H1 (cell line): ENCODE results near the gene C1orf87.

Source experiments
- EP300 ChIP-seq, 2 experiments: IDR thresholded peaks; 1 replicate in 1 of 2; 2 replicates in 1 of 2; pipeline ENCODE4 v1.6.1; 2011 to 2012; ENCODE audit warnings: low read depth in 2 of 2, low read length in 2 of 2, mild to moderate bottlenecking in 2 of 2, borderline replicate concordance in 1 of 2, inconsistent platforms in 1 of 2, moderate library complexity in 1 of 2
- GABPA ChIP-seq: IDR thresholded peaks from 2 replicates; pipeline ENCODE4 v1.6.1; 2011; ENCODE audit warnings: mild to moderate bottlenecking, low read length, moderate library complexity, borderline replicate concordance; ENCODE audit not compliant: insufficient read depth
- POLR2A ChIP-seq, 2 experiments: IDR thresholded peaks; 1 replicate in 1 of 2; 2 replicates in 1 of 2; pipeline ENCODE4 v1.6.1; 2011; ENCODE audit warnings: low read depth in 2 of 2, low read length in 2 of 2, mild to moderate bottlenecking in 2 of 2; ENCODE audit errors: control extremely low read depth in 1 of 2
- POLR2AphosphoS5 ChIP-seq: IDR thresholded peaks from 2 replicates; pipeline ENCODE4 v1.6.1; 2011; ENCODE audit warnings: low read depth, low read length
- RFX5 ChIP-seq: IDR thresholded peaks from 2 replicates; pipeline ENCODE4 v1.6.1; 2011; ENCODE audit warnings: low read depth, low read length, improper control_type of control experiment, borderline replicate concordance
- RXRA ChIP-seq: IDR thresholded peaks from 2 replicates; pipeline ENCODE4 v1.6.1; 2011; ENCODE audit warnings: low read depth, mild to moderate bottlenecking, low read length, moderate library complexity; ENCODE audit not compliant: insufficient read depth
- TCF12 ChIP-seq: IDR thresholded peaks from 2 replicates; pipeline ENCODE4 v1.6.1; 2011; ENCODE audit warnings: low read depth, mild to moderate bottlenecking, low read length
- TF ChIP-seq, protein P1 (sequence below): IDR thresholded peaks from 2 replicates; pipeline ENCODE4 v1.6.1; 2011; ENCODE audit warnings: low read length, improper control_type of control experiment
- TF ChIP-seq, protein P2 (sequence below), 3 experiments: IDR thresholded peaks; 1 replicate in 2 of 3; 2 replicates in 1 of 3; pipeline versions ENCODE4 v1.5.1 to v1.6.1; 2011; ENCODE audit warnings: low read length in 3 of 3, mild to moderate bottlenecking in 3 of 3, inconsistent platforms in 2 of 3, low read depth in 1 of 3, moderate library complexity in 1 of 3; ENCODE audit not compliant: insufficient read depth in 1 of 3; ENCODE audit errors: control extremely low read depth in 1 of 3
- TF ChIP-seq, protein P3 (sequence below): IDR thresholded peaks from 2 replicates; pipeline ENCODE4 v1.6.1; 2012; ENCODE audit warnings: inconsistent platforms

DNA sequence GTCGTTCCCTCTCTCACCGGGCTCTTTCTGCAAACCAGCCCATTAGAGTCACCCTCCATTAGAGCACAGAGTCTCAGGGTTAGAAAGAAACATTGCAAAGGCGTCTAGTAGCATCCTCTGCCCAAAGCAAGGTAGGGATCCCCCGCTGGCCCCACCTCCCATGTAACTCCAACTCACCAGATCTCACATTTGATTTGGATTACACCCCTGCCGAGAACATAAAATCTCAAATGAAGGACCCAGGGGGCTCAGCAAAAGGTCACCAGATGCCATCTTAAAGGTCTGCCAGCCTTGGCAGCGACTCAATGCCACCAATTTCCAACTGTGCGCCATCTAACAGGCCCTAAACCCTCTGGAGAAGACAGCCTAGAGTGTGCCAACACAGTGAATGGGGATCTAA, 14.1 kb downstream of the C1orf87 start:
- TF ChIP-seq POLR2A (IDR thresholded peaks at IDR 0.05; ENCODE audit: control extremely low read depth in 1 of 2, low read depth in 2 of 2, low read length in 2 of 2) (no peak), EP300 (IDR thresholded peaks at IDR 0.05; ENCODE audit: borderline replicate concordance in 1 of 2, low read depth in 2 of 2, low read length in 2 of 2) (no peak), POLR2AphosphoS5 (no peak), TCF12 (no peak), RFX5 (no peak), RXRA (no peak), GABPA (no peak)
- TF ChIP-seq, protein P1, sequence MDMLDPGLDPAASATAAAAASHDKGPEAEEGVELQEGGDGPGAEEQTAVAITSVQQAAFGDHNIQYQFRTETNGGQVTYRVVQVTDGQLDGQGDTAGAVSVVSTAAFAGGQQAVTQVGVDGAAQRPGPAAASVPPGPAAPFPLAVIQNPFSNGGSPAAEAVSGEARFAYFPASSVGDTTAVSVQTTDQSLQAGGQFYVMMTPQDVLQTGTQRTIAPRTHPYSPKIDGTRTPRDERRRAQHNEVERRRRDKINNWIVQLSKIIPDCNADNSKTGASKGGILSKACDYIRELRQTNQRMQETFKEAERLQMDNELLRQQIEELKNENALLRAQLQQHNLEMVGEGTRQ: no peak
- TF ChIP-seq, protein P2, sequence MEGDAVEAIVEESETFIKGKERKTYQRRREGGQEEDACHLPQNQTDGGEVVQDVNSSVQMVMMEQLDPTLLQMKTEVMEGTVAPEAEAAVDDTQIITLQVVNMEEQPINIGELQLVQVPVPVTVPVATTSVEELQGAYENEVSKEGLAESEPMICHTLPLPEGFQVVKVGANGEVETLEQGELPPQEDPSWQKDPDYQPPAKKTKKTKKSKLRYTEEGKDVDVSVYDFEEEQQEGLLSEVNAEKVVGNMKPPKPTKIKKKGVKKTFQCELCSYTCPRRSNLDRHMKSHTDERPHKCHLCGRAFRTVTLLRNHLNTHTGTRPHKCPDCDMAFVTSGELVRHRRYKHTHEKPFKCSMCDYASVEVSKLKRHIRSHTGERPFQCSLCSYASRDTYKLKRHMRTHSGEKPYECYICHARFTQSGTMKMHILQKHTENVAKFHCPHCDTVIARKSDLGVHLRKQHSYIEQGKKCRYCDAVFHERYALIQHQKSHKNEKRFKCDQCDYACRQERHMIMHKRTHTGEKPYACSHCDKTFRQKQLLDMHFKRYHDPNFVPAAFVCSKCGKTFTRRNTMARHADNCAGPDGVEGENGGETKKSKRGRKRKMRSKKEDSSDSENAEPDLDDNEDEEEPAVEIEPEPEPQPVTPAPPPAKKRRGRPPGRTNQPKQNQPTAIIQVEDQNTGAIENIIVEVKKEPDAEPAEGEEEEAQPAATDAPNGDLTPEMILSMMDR (IDR thresholded peaks at IDR 0.05; ENCODE audit: control extremely low read depth in 1 of 3, insufficient read depth in 1 of 3, low read depth in 1 of 3, low read length in 3 of 3): no peak
- TF ChIP-seq, protein P3, sequence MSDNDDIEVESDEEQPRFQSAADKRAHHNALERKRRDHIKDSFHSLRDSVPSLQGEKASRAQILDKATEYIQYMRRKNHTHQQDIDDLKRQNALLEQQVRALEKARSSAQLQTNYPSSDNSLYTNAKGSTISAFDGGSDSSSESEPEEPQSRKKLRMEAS: no peak
